Lower leg skin (tissue), 3 donors: ENCODE measurements around the gene PAXIP1.

ENCODE experiments used
- POLR2A ChIP-seq, 2 donors: fragments of 450-650 bp; IDR thresholded peaks; one replicate each; pipeline ENCODE4 v1.6.1; 2016 to 2017; ENCODE audit warnings: antibody characterized with exemption in 2 of 2, mild to moderate bottlenecking in 1 of 2, moderate library complexity in 1 of 2
- TF ChIP-seq, protein P1 (sequence below), 3 donors: fragments of 450-650 bp; IDR thresholded peaks; one replicate each; pipeline ENCODE4 v1.5.1; 2016; ENCODE audit warnings: antibody characterized with exemption in 3 of 3, mild to moderate bottlenecking in 3 of 3, moderate library complexity in 2 of 3

DNA sequence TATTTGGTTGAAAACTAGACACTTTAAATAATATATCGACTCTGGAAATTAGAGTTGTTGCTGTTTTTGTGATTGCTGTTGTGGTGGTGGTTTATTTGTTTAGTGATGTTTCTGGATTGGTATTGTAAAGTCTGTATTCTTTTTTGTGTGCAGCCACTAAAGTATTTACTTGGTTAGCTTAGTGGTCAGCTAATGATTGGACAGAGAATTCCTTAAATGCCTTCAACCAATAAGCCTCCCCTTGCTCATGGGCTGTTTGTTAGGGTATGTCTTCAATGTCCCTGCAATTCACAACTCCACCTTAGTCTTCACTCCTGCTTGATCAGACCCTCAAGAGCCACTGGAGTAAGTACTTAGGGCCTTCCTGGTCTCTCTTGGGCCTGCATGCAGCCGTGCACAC, 71.0 kb downstream of the PAXIP1 start:
- TF ChIP-seq, protein P1, sequence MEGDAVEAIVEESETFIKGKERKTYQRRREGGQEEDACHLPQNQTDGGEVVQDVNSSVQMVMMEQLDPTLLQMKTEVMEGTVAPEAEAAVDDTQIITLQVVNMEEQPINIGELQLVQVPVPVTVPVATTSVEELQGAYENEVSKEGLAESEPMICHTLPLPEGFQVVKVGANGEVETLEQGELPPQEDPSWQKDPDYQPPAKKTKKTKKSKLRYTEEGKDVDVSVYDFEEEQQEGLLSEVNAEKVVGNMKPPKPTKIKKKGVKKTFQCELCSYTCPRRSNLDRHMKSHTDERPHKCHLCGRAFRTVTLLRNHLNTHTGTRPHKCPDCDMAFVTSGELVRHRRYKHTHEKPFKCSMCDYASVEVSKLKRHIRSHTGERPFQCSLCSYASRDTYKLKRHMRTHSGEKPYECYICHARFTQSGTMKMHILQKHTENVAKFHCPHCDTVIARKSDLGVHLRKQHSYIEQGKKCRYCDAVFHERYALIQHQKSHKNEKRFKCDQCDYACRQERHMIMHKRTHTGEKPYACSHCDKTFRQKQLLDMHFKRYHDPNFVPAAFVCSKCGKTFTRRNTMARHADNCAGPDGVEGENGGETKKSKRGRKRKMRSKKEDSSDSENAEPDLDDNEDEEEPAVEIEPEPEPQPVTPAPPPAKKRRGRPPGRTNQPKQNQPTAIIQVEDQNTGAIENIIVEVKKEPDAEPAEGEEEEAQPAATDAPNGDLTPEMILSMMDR (IDR thresholded peaks at IDR 0.05) = no peak
- no peak for TF ChIP-seq POLR2A (IDR thresholded peaks at IDR 0.05)
